HCT116 (cell line): ENCODE measurements around the gene FAM50A. TPM values are rescaled to one million over a fixed set of nuclear protein-coding genes. Genes with fewer than 3 reads are reported as not detected.

Experiments used
- ATAC-seq: fragments of 200-7000 bp; cut with Tn5 transposase; 2 replicates; pipeline ENCODE4 v1.9.1; 2020; ENCODE audit warnings: mild to moderate bottlenecking, moderate library complexity
- BruUV-seq: library from RNA; stranded (reverse); fragments of 400-500 nt; replicated peaks from 2 replicates; lab custom pipeline; 2021; lab: Mats Ljungman, UMichigan
- CTCF ChIA-PET: fragments of 300-600 bp; sonication (Branson Sonifier 250); formaldehyde crosslinking; loops from one replicate; lab custom pipeline; 2021; ENCODE audit warnings: antibody characterized with exemption; lab: Charles Lee
- POLR2A ChIA-PET: fragments of 300-600, 350-600 bp; sonication (Branson Sonifier 250); formaldehyde crosslinking; loops from one replicate; lab custom pipeline; 2021; ENCODE audit warnings: antibody characterized with exemption; lab: Charles Lee
- RAD21 ChIA-PET, 2 experiments: fragments of 300-600 bp; sonication (Branson Sonifier 250); formaldehyde crosslinking; loops; one replicate each; lab custom pipeline; 2023; ENCODE audit warnings: low total read pairs in 2 of 2; ENCODE audit not compliant: uncharacterized antibody in 2 of 2, unreplicated experiment in 2 of 2, low non-redundant PET in 1 of 2; lab: Charles Lee
- DNase-seq: peaks from one replicate; pipeline ENCODE4 v3.0.0-alpha.2; 2010; ENCODE audit warnings: low read depth, low spot score
- H2AFZ ChIP-seq: fragments of 200-600 bp; shearing (Covaris generic), sonication (generic); 2 replicates; pipeline ENCODE4 v1.6.1; 2017; ENCODE audit warnings: low read depth, mixed run types, mixed read lengths, antibody characterized with exemption, low read length; ENCODE audit not compliant: poor library complexity, severe bottlenecking
- H3K27ac ChIP-seq: 2 replicates; pipeline ENCODE4 v1.5.1; 2012; ENCODE audit warnings: low read depth, low read length
- H3K27me3 ChIP-seq: fragments of 200-600 bp; sonication (generic); 2 replicates; pipeline ENCODE4 v1.6.1; 2016; ENCODE audit warnings: mixed run types, low read length, mixed read lengths; ENCODE audit not compliant: insufficient read depth
- H3K36me3 ChIP-seq, 2 experiments: fragments of 200-500 bp in 1 of 2; fragments of 200-600 bp in 1 of 2; sonication (Bioruptor generic) in 1 of 2; sonication (generic) in 1 of 2; 2 replicates each; pipeline versions ENCODE4 v1.5.1 to v1.6.1; 2014 to 2016; ENCODE audit warnings: low read length in 2 of 2, inconsistent platforms in 1 of 2, mixed read lengths in 1 of 2, mixed run types in 1 of 2; ENCODE audit not compliant: insufficient read depth in 2 of 2, control insufficient read depth in 1 of 2
- H3K4me1 ChIP-seq, 2 experiments: fragments of 200-600 bp in 1 of 2; sonication (generic) in 1 of 2; 2 replicates each; pipeline versions ENCODE4 v1.5.1 to v1.6.1; 2012 to 2017; ENCODE audit warnings: low read length in 2 of 2, inconsistent platforms in 1 of 2, mild to moderate bottlenecking in 1 of 2, mixed read lengths in 1 of 2, mixed run types in 1 of 2, moderate library complexity in 1 of 2; ENCODE audit not compliant: insufficient read depth in 2 of 2, control insufficient read depth in 1 of 2
- H3K4me2 ChIP-seq: fragments of 200-600 bp; sonication (generic); 2 replicates; pipeline ENCODE4 v1.6.1; 2017; ENCODE audit warnings: mixed run types, low read length, mixed read lengths
- H3K4me3 ChIP-seq, 2 experiments: fragments of 200-600 bp in 1 of 2; sonication (generic) in 1 of 2; replicated peaks in 1 of 2; 2 replicates each; pipeline ENCODE4 v1.5.1; 2011 to 2016; ENCODE audit warnings: low read length in 2 of 2, control low read depth in 1 of 2, low read depth in 1 of 2, mild to moderate bottlenecking in 1 of 2, mixed read lengths in 1 of 2, mixed run types in 1 of 2
- H3K79me2 ChIP-seq: fragments of 200-600 bp; sonication (generic); 2 replicates; pipeline ENCODE4 v1.6.1; 2017; ENCODE audit warnings: mild to moderate bottlenecking, mixed run types, low read length, moderate library complexity, mixed read lengths; ENCODE audit not compliant: insufficient read depth
- H3K9ac ChIP-seq: fragments of 200-600 bp; sonication (generic); 2 replicates; pipeline ENCODE4 v1.6.1; 2016; ENCODE audit warnings: low read length, mixed read lengths
- H3K9me2 ChIP-seq: fragments of 200-600 bp; sonication (generic), shearing (Covaris generic); 2 replicates; pipeline ENCODE4 v1.6.1; 2017; ENCODE audit warnings: mixed run types, mild to moderate bottlenecking, moderate library complexity; ENCODE audit not compliant: insufficient read depth
- H3K9me3 ChIP-seq, 2 experiments: fragments of 200-500 bp in 1 of 2; fragments of 200-600 bp in 1 of 2; sonication (Bioruptor generic) in 1 of 2; sonication (generic) in 1 of 2; 2 replicates each; pipeline ENCODE4 v1.6.1; 2014 to 2017; ENCODE audit warnings: low read length in 2 of 2, mixed read lengths in 2 of 2, inconsistent platforms in 1 of 2, low read depth in 1 of 2, mild to moderate bottlenecking in 1 of 2, mixed run types in 1 of 2, moderate library complexity in 1 of 2; ENCODE audit not compliant: control insufficient read depth in 1 of 2, insufficient read depth in 1 of 2
- H4K20me1 ChIP-seq: fragments of 200-600 bp; sonication (generic), shearing (Covaris generic); 2 replicates; pipeline ENCODE4 v1.6.1; 2017; ENCODE audit warnings: mixed run types, mild to moderate bottlenecking, moderate library complexity; ENCODE audit not compliant: insufficient read depth
- MAX ChIP-seq: IDR thresholded peaks from 2 replicates; pipeline ENCODE4 v1.6.1; 2012
- POLR2A ChIP-seq: IDR thresholded peaks from 2 replicates; pipeline ENCODE4 v1.7.0; 2011; ENCODE audit warnings: borderline replicate concordance; ENCODE audit not compliant: insufficient read depth, insufficient read length; ENCODE audit errors: extremely low read depth
- POLR2AphosphoS5 ChIP-seq: IDR thresholded peaks from 2 replicates; pipeline ENCODE4 v1.6.1; 2011; ENCODE audit warnings: mild to moderate bottlenecking, low read depth, low read length, moderate library complexity
- RAD21 ChIP-seq: IDR thresholded peaks from 2 replicates; pipeline ENCODE4 v1.6.1; 2012; ENCODE audit warnings: low read depth, mild to moderate bottlenecking
- REST ChIP-seq: IDR thresholded peaks from 2 replicates; pipeline ENCODE4 v1.6.1; 2012; ENCODE audit warnings: low read depth
- SIN3A ChIP-seq: IDR thresholded peaks from 2 replicates; pipeline ENCODE4 v1.6.1; 2012; ENCODE audit warnings: low read depth
- SP1 ChIP-seq: IDR thresholded peaks from 2 replicates; pipeline ENCODE4 v1.6.1; 2012; ENCODE audit warnings: low read depth
- YY1 ChIP-seq: IDR thresholded peaks from 2 replicates; pipeline ENCODE4 v1.6.1; 2011; ENCODE audit warnings: low read length, low read depth, moderate library complexity, mild to moderate bottlenecking; ENCODE audit not compliant: insufficient replicate concordance; ENCODE audit errors: extremely low read depth
- ZNF274 ChIP-seq: fragments of 200-500 bp; sonication (Bioruptor generic); IDR thresholded peaks from 2 replicates; pipeline ENCODE4 v1.6.1; 2014; ENCODE audit warnings: mild to moderate bottlenecking, low read depth, low read length, inconsistent platforms
- intact Hi-C: fragments of 100-400 bp; cut with micrococcal nuclease; formaldehyde crosslinking; loops from 2 replicates; pipeline ENCODE4 v1.10.0; 2022
- total RNA-seq: library from RNA; stranded (reverse); gene quantifications from one replicate; pipeline ENCODE4 v1.2.1, GENCODE V29; 2021; ENCODE audit not compliant: unreplicated experiment
- TF ChIP-seq, protein P1 (sequence below): IDR thresholded peaks from 2 replicates; pipeline ENCODE4 v1.6.1; 2011; ENCODE audit warnings: mild to moderate bottlenecking, low read length, moderate library complexity; ENCODE audit not compliant: insufficient replicate concordance; ENCODE audit errors: extremely low read depth

Gene FAM50A
- total RNA-seq, 1 experiment from 2014 or later: 46.5 TPM

DNA sequence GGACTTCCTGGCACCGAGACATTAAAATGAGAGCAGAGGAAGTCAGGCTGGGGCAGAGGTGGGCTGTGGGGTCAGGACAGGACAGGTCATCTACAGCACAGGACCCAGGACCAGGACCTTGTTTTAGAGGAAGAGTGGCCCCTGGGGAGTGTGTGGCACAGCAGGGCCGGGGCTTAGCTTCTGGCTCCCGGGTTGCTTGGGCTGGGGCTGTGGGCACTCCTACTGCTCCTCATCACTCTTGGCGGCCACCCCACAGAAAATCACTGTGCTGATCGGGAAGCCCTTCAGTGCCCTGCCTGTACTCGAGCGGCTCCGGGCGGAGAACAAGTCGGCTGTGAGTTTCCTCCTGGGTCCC is 23.6 kb upstream of the FAM50A start:
- no peak overlapping the region for H3K4me2 ChIP-seq
- no peak for TF ChIP-seq REST
- no peak for TF ChIP-seq POLR2A
- TF ChIP-seq, protein P1, sequence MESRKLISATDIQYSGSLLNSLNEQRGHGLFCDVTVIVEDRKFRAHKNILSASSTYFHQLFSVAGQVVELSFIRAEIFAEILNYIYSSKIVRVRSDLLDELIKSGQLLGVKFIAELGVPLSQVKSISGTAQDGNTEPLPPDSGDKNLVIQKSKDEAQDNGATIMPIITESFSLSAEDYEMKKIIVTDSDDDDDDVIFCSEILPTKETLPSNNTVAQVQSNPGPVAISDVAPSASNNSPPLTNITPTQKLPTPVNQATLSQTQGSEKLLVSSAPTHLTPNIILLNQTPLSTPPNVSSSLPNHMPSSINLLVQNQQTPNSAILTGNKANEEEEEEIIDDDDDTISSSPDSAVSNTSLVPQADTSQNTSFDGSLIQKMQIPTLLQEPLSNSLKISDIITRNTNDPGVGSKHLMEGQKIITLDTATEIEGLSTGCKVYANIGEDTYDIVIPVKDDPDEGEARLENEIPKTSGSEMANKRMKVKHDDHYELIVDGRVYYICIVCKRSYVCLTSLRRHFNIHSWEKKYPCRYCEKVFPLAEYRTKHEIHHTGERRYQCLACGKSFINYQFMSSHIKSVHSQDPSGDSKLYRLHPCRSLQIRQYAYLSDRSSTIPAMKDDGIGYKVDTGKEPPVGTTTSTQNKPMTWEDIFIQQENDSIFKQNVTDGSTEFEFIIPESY: no peak
- no peak for TF ChIP-seq RAD21
- TF ChIP-seq MAX: no peak
- TF ChIP-seq SIN3A: no peak
- no peak for TF ChIP-seq POLR2AphosphoS5
- TF ChIP-seq YY1: no peak
- no peak for TF ChIP-seq SP1
- TF ChIP-seq ZNF274: no peak
- no peaks in the 10 kb centered on the region for H3K79me2 ChIP-seq
- H4K20me1 ChIP-seq: no peaks in the 10 kb centered on the region
- no peak overlapping the region for H3K4me3 ChIP-seq
- no peak overlapping the region for H3K27ac ChIP-seq
- CTCF ChIA-PET: no interaction called here
- intact Hi-C loops: no loop called here
- BruUV-seq: no TSS peak
- POLR2A ChIA-PET: no interaction called here
- no peak for DNase-seq
- H3K9me3 ChIP-seq: no peaks in the 10 kb centered on the region
- no peak overlapping the region for H3K9ac ChIP-seq
- H3K9me2 ChIP-seq: no peaks in the 10 kb centered on the region
- no peak for ATAC-seq
- no peaks in the 10 kb centered on the region for H3K36me3 ChIP-seq
- RAD21 ChIA-PET: no interaction called here
- H3K4me1 ChIP-seq: peaks cover 0 to 4% of the 10 kb centered on the region in 2 experiments; a peak in 1 of 4 replicates
- no peaks in the 10 kb centered on the region for H3K27me3 ChIP-seq
- no peak overlapping the region for H2AFZ ChIP-seq
